OCI-LY3 (cell line): ENCODE data around the gene PTPRD.

Source experiments
- CTCF ChIP-seq: fragments of 200-600, 300-600 bp; sonication (generic); IDR thresholded peaks from 2 replicates; pipeline ENCODE4 v1.5.1; 2014; ENCODE audit warnings: antibody characterized with exemption, low read length, low read depth
- EZH2phosphoT487 ChIP-seq: fragments of 200-600 bp; shearing (Covaris generic); IDR thresholded peaks from 2 replicates; pipeline ENCODE4 v1.6.1; 2018; ENCODE audit warnings: antibody characterized with exemption, mixed run types, low read depth

DNA sequence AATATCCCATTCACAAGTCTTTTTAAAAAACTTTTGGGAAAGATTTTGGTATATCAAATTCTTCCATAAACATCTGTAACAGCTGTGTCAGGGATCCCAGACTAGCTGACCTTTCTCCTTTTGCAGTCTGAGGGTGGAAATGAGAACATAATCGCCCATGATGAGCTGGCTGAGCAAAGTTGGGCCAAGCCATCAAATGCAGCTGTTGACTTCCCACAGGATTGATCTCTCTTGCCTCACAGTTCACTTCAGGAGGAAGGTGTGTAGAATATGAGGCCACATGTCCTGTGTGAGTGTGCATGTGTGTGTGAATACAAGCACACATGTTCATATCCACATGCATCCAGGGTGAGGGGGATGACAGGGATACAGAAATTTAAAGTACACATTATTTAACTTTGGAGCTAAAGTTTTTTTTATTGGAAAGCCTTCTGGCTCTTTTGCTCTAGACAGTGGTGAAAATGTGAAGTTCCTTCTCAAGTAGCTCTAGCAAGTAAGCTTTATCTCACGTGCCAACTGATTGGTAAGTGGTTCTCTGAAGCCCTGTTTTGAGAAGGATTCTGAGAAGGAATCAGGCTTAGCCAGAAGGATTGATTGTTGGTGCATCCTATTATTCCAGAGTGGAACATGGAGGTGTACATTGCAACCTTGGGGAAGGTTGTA lies 2344.5 kb downstream of the PTPRD start:
- TF ChIP-seq CTCF (no peak), EZH2phosphoT487 (no peak)
